ENCODE results near the gene AIG1.

DNA sequence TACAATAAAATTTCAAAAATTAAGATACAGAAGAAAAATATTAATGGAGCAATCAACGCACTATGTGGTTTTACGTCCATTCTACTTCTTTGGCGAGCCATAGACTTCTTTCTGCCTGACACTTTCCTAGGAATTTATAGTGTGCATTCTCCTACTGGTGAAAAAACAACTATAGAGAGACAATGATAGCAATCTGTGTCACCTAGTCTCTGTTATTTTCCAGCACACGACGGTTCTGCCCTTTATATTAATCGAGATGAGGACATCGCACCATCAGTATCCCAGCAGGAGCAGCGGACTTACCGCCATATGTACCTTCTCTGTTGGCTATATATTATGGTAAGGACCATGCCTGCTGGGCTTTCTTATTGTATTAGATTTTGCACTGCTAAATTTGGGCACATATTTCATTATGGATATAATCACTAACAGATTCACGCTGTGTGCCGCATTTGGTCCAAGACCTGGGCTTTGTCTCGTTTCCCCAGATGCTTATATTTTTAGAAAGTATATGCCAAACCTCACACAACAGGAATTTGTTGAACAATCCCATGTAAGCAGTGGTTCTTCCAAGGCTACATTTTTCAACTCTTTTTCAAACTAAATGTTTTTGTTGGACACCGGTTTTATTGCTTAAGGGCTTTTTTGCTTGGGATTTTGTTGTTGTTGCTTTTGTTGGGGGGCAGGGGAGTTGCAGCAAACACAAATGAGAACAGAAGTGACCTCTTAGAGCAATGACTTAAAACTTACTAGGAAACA is 223.4 kb downstream of the AIG1 start:
- TF ChIP-seq, protein P1, sequence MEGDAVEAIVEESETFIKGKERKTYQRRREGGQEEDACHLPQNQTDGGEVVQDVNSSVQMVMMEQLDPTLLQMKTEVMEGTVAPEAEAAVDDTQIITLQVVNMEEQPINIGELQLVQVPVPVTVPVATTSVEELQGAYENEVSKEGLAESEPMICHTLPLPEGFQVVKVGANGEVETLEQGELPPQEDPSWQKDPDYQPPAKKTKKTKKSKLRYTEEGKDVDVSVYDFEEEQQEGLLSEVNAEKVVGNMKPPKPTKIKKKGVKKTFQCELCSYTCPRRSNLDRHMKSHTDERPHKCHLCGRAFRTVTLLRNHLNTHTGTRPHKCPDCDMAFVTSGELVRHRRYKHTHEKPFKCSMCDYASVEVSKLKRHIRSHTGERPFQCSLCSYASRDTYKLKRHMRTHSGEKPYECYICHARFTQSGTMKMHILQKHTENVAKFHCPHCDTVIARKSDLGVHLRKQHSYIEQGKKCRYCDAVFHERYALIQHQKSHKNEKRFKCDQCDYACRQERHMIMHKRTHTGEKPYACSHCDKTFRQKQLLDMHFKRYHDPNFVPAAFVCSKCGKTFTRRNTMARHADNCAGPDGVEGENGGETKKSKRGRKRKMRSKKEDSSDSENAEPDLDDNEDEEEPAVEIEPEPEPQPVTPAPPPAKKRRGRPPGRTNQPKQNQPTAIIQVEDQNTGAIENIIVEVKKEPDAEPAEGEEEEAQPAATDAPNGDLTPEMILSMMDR (IDR thresholded peaks at IDR 0.05; ENCODE audit: low read length) = no peak
- no peak for TF ChIP-seq EZH2 (IDR thresholded peaks at IDR 0.05; ENCODE audit: borderline replicate concordance, low read length)

All from OCI-LY1 (cell line).